ENCODE data around the gene DAG1.

DNA sequence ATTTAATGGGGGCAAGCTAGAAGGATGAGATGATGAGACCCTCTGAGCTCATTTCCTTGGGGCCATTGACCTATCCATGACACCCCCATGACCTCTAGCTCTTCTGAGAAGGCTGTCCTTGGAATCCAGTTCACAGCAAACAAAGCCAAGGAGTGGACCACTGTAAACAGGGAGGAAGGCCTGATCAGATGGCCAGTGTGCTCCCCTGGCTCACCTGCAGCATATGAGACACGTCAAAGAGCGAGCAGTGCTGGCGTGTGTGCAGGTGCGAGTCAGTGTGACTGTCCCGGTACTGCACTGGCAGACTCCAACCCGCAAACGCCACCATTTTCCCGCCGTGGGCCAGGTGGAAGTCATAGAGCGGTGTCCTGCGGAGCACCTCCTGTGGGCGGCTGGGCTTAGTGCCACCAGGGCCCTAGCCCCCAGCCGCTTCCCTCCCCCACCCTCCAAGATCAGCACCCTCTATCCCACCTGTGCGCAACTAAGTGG is 48.1 kb upstream of the DAG1 start:
- TF ChIP-seq, protein P1, sequence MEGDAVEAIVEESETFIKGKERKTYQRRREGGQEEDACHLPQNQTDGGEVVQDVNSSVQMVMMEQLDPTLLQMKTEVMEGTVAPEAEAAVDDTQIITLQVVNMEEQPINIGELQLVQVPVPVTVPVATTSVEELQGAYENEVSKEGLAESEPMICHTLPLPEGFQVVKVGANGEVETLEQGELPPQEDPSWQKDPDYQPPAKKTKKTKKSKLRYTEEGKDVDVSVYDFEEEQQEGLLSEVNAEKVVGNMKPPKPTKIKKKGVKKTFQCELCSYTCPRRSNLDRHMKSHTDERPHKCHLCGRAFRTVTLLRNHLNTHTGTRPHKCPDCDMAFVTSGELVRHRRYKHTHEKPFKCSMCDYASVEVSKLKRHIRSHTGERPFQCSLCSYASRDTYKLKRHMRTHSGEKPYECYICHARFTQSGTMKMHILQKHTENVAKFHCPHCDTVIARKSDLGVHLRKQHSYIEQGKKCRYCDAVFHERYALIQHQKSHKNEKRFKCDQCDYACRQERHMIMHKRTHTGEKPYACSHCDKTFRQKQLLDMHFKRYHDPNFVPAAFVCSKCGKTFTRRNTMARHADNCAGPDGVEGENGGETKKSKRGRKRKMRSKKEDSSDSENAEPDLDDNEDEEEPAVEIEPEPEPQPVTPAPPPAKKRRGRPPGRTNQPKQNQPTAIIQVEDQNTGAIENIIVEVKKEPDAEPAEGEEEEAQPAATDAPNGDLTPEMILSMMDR (conservative IDR thresholded peaks at IDR 0.05) = no peak
- no peak for TF ChIP-seq EZH2 (IDR thresholded peaks at IDR 0.05; ENCODE audit: low read depth)
